ENCODE measurements around the gene ABTB1.

The ABTB1 gene

GRCh38 chr3:127658234-127658633 lies 14.5 kb upstream of the ABTB1 start:
- FAIRE-seq (no peak), DNase-seq (ENCODE audit: insufficient read length, low spot score) (no peak)
- TF ChIP-seq PAX5 (IDR thresholded peaks at IDR 0.05; ENCODE audit: insufficient read depth, low read length, severe bottlenecking) (no peak), POU2F2 (IDR thresholded peaks at IDR 0.05; ENCODE audit: low read depth, low read length) (no peak), POLR2AphosphoS5 (IDR thresholded peaks at IDR 0.05; ENCODE audit: low read depth, low read length) (no peak), SPI1 (IDR thresholded peaks at IDR 0.05; ENCODE audit: low read depth, low read length) (no peak), POLR2A (IDR thresholded peaks at IDR 0.05; ENCODE audit: low read depth, low read length) (no peak), TAF1 (IDR thresholded peaks at IDR 0.05; ENCODE audit: low read depth, low read length) (no peak)

- DNase-seq (ENCODE audit: insufficient read length, low spot score) (no peak), FAIRE-seq (no peak)
- TF ChIP-seq TAF1 (IDR thresholded peaks at IDR 0.05; ENCODE audit: low read depth, low read length) = no peak
- TF ChIP-seq SPI1 (IDR thresholded peaks at IDR 0.05; ENCODE audit: low read depth, low read length) = no peak
- TF ChIP-seq POU2F2 (IDR thresholded peaks at IDR 0.05; ENCODE audit: low read depth, low read length) = no peak
- TF ChIP-seq POLR2A (IDR thresholded peaks at IDR 0.05; ENCODE audit: low read depth, low read length) = no peak
- TF ChIP-seq POLR2AphosphoS5 (IDR thresholded peaks at IDR 0.05; ENCODE audit: low read depth, low read length) = no peak
- TF ChIP-seq PAX5 (IDR thresholded peaks at IDR 0.05; ENCODE audit: insufficient read depth, low read length, severe bottlenecking) = no peak
Observed at GRCh38 chr3:127660621-127661251, 12.0 kb upstream of the ABTB1 start.

GRCh38 chr3:127661600-127661999 lies 11.2 kb upstream of the ABTB1 start:
- DNase-seq (ENCODE audit: insufficient read length, low spot score) (no peak), FAIRE-seq (no peak)
- TF ChIP-seq POLR2A (IDR thresholded peaks at IDR 0.05; ENCODE audit: low read depth, low read length) = no peak
- no peak for TF ChIP-seq PAX5 (IDR thresholded peaks at IDR 0.05; ENCODE audit: insufficient read depth, low read length, severe bottlenecking)
- TF ChIP-seq POLR2AphosphoS5 (IDR thresholded peaks at IDR 0.05; ENCODE audit: low read depth, low read length) = no peak
- no peak for TF ChIP-seq TAF1 (IDR thresholded peaks at IDR 0.05; ENCODE audit: low read depth, low read length)
- TF ChIP-seq SPI1 (IDR thresholded peaks at IDR 0.05; ENCODE audit: low read depth, low read length) = no peak
- TF ChIP-seq POU2F2 (IDR thresholded peaks at IDR 0.05; ENCODE audit: low read depth, low read length) = no peak

- FAIRE-seq = no peak
- no peak for TF ChIP-seq SPI1 (IDR thresholded peaks at IDR 0.05; ENCODE audit: low read depth, low read length)
- no peak for TF ChIP-seq PAX5 (IDR thresholded peaks at IDR 0.05; ENCODE audit: insufficient read depth, low read length, severe bottlenecking)
- TF ChIP-seq POLR2A (IDR thresholded peaks at IDR 0.05; ENCODE audit: low read depth, low read length) = no peak
- no peak for TF ChIP-seq TAF1 (IDR thresholded peaks at IDR 0.05; ENCODE audit: low read depth, low read length)
- no peak for TF ChIP-seq POU2F2 (IDR thresholded peaks at IDR 0.05; ENCODE audit: low read depth, low read length)
- no peak for TF ChIP-seq POLR2AphosphoS5 (IDR thresholded peaks at IDR 0.05; ENCODE audit: low read depth, low read length)
- no peak for DNase-seq (ENCODE audit: insufficient read length, low spot score)
Observed at GRCh38 chr3:127662001-127662469, 10.7 kb upstream of the ABTB1 start.

- no peak for DNase-seq (ENCODE audit: insufficient read length, low spot score)
- TF ChIP-seq TAF1 (IDR thresholded peaks at IDR 0.05; ENCODE audit: low read depth, low read length) (no peak), SPI1 (IDR thresholded peaks at IDR 0.05; ENCODE audit: low read depth, low read length) (no peak), POLR2AphosphoS5 (IDR thresholded peaks at IDR 0.05; ENCODE audit: low read depth, low read length) (no peak), PAX5 (IDR thresholded peaks at IDR 0.05; ENCODE audit: insufficient read depth, low read length, severe bottlenecking) (no peak), POU2F2 (IDR thresholded peaks at IDR 0.05; ENCODE audit: low read depth, low read length) (no peak), POLR2A (IDR thresholded peaks at IDR 0.05; ENCODE audit: low read depth, low read length) (no peak)
- no peak for FAIRE-seq
Observed at GRCh38 chr3:127663151-127663550, 9.6 kb upstream of the ABTB1 start.

- FAIRE-seq = no peak
- DNase-seq (ENCODE audit: insufficient read length, low spot score) = no peak
- TF ChIP-seq POLR2A (IDR thresholded peaks at IDR 0.05; ENCODE audit: low read depth, low read length) = no peak
- TF ChIP-seq TAF1 (IDR thresholded peaks at IDR 0.05; ENCODE audit: low read depth, low read length) = no peak
- no peak for TF ChIP-seq POLR2AphosphoS5 (IDR thresholded peaks at IDR 0.05; ENCODE audit: low read depth, low read length)
- TF ChIP-seq SPI1 (IDR thresholded peaks at IDR 0.05; ENCODE audit: low read depth, low read length) = no peak
- no peak for TF ChIP-seq POU2F2 (IDR thresholded peaks at IDR 0.05; ENCODE audit: low read depth, low read length)
- no peak for TF ChIP-seq PAX5 (IDR thresholded peaks at IDR 0.05; ENCODE audit: insufficient read depth, low read length, severe bottlenecking)
Observed at GRCh38 chr3:127665165-127665564, 7.6 kb upstream of the ABTB1 start.

GRCh38 chr3:127665586-127665985 lies 7.2 kb upstream of the ABTB1 start:
- TF ChIP-seq POLR2A (IDR thresholded peaks at IDR 0.05; ENCODE audit: low read depth, low read length) (no peak), POU2F2 (IDR thresholded peaks at IDR 0.05; ENCODE audit: low read depth, low read length) (no peak), SPI1 (IDR thresholded peaks at IDR 0.05; ENCODE audit: low read depth, low read length) (no peak), TAF1 (IDR thresholded peaks at IDR 0.05; ENCODE audit: low read depth, low read length) (no peak), PAX5 (IDR thresholded peaks at IDR 0.05; ENCODE audit: insufficient read depth, low read length, severe bottlenecking) (no peak), POLR2AphosphoS5 (IDR thresholded peaks at IDR 0.05; ENCODE audit: low read depth, low read length) (no peak)
- FAIRE-seq (no peak), DNase-seq (ENCODE audit: insufficient read length, low spot score) (no peak)

- DNase-seq (ENCODE audit: insufficient read length, low spot score) (no peak), FAIRE-seq (no peak)
- TF ChIP-seq POLR2A (IDR thresholded peaks at IDR 0.05; ENCODE audit: low read depth, low read length) = no peak
- TF ChIP-seq TAF1 (IDR thresholded peaks at IDR 0.05; ENCODE audit: low read depth, low read length) = no peak
- no peak for TF ChIP-seq SPI1 (IDR thresholded peaks at IDR 0.05; ENCODE audit: low read depth, low read length)
Observed at GRCh38 chr3:127666676-127667075, 6.1 kb upstream of the ABTB1 start.

GRCh38 chr3:127667119-127667681 lies 5.6 kb upstream of the ABTB1 start:
- TF ChIP-seq SPI1 (IDR thresholded peaks at IDR 0.05; ENCODE audit: low read depth, low read length) = no peak
- no peak for TF ChIP-seq PAX5 (IDR thresholded peaks at IDR 0.05; ENCODE audit: insufficient read depth, low read length, severe bottlenecking)
- TF ChIP-seq TAF1 (IDR thresholded peaks at IDR 0.05; ENCODE audit: low read depth, low read length) = no peak
- no peak for TF ChIP-seq POLR2AphosphoS5 (IDR thresholded peaks at IDR 0.05; ENCODE audit: low read depth, low read length)
- TF ChIP-seq POLR2A (IDR thresholded peaks at IDR 0.05; ENCODE audit: low read depth, low read length) = no peak
- no peak for TF ChIP-seq POU2F2 (IDR thresholded peaks at IDR 0.05; ENCODE audit: low read depth, low read length)
- FAIRE-seq (no peak), DNase-seq (ENCODE audit: insufficient read length, low spot score) (no peak)

Data from GM12891 (cell line).